SK-N-MC (cell line): ENCODE results near the gene SCLY.

ENCODE experiments used
- EZH2 ChIP-seq: fragments of 200-600 bp; sonication (generic); IDR thresholded peaks from one replicate; pipeline ENCODE4 v1.6.1; 2017; ENCODE audit warnings: antibody characterized with exemption
- POLR2AphosphoS5 ChIP-seq: IDR thresholded peaks from 2 replicates; pipeline ENCODE4 v1.6.1; 2012; ENCODE audit warnings: mild to moderate bottlenecking, low read depth, low read length, borderline replicate concordance

DNA sequence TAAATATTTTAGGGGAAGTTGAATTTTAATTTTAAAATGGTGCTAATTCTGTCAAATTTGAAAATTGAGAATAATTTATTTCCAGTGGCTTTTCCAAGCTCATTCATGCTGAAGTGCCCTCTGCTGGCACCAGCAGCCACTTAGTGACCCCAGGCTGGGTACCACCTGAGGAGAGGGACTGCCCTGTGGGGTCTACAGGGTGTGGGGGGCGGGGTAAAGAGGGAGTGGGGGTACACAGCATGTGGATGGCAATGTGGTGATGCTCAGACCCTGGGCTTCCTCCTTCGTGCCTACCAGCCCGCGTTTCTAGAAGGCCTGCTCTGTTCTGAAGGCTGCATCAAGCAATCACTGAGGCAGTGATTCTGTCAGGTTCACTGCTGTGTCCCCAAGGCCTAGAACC is 45.1 kb upstream of the SCLY start:
- TF ChIP-seq EZH2, result no peak
- TF ChIP-seq POLR2AphosphoS5, result no peak
